Pancreas (tissue), 10 donors: ENCODE data around the gene PLOD2. TPM values are rescaled to one million over a fixed set of nuclear protein-coding genes. Genes with fewer than 3 reads are reported as not detected.

Source experiments
- ATAC-seq, 4 donors: fragments of 200-7000 bp; cut with Tn5 transposase; one replicate each; pipeline versions ENCODE4 v1.8.0 to v1.9.1; 2020; ENCODE audit warnings: mild to moderate bottlenecking in 4 of 4, moderate library complexity in 4 of 4
- DNase-seq, 6 donors: peaks; one replicate each; pipeline ENCODE4 v3.0.0-alpha.2; 2020
- FAIRE-seq: peaks from 2 replicates; lab custom pipeline; 2012; peaks lifted over from hg19 to GRCh38; lab: Jason Lieb, UNC
- H3K27ac ChIP-seq, 4 donors: fragments of 200-600 bp; sonication (generic); 1 replicate in 3 of 4; 2 replicates in 1 of 4; pipeline versions ENCODE4 v1.5.0 to v1.8.0; 2020
- H3K27me3 ChIP-seq, 4 donors: fragments of 200-600 bp; one replicate each; pipeline ENCODE4 v1.8.0; 2021
- H3K36me3 ChIP-seq, 3 donors: fragments of 200-600 bp; sonication (generic) in 1 of 3; one replicate each; pipeline versions ENCODE4 v1.5.0 to v1.8.0; 2020 to 2021
- H3K4me1 ChIP-seq, 3 donors: fragments of 200-600 bp; one replicate each; pipeline ENCODE4 v1.8.0; 2021
- H3K4me3 ChIP-seq, 4 donors: fragments of 200-600 bp; sonication (generic) in 2 of 4; one replicate each; pipeline versions ENCODE4 v1.5.0 to v1.8.0; 2020 to 2021
- H3K9me3 ChIP-seq, 4 donors: fragments of 200-600 bp; one replicate each; pipeline ENCODE4 v1.8.0; 2021
- WGBS, 2 donors: extraction: QIAGEN DNeasy Blood & Tissue Kit; methylation state at CpG; one replicate each; pipeline ENCODE4 v1.1.7; 2013; 5-methylcytosine and 5-hydroxymethylcytosine counted together
- intact Hi-C, 3 donors: fragments of 100-400 bp; cut with DNase I; formaldehyde crosslinking; loops; one replicate each; pipeline versions ENCODE4 v1.11.1 to v1.14.2; 2022
- polyA plus RNA-seq, 2 donors: library from polyadenylated mRNA; stranded (reverse); fragments of 200-250 nt; gene quantifications; one replicate each; pipeline ENCODE4 v1.2.3, GENCODE V29; 2013
- total RNA-seq, 6 donors: library from RNA; stranded (reverse); fragmentation: NEBNext Ultra II Directional in 4 of 6; extraction: Animal tissue kit (Norgen Biotek cat#: 25700) in 4 of 6; gene quantifications; one replicate each; pipeline versions ENCODE4 v1.2.1 to v1.2.4, GENCODE V29; 2021 to 2023
- TF ChIP-seq, protein P1 (sequence below), 4 donors: fragments of 200-600 bp; sonication (generic) in 3 of 4; IDR thresholded peaks; one replicate each; pipeline versions ENCODE4 v1.5.0 to v1.8.0; 2021; ENCODE audit warnings: antibody characterized with exemption in 4 of 4
- donor health status: healthy with polysubstance abuse.
- donor health status: DM: no; HTN: no; CAD: no; lungs with moderate emphysema.
- donor health status: DM: no; HTN: no; CAD: no.
- donor health status: control.
- donor health status: control.
- donor health status: Bipolar disorder and iron deficiency.
- donor health status: DM: yes; HTN: yes; CAD: no.
- donor health status: DM: no; HTN: no; CAD: no.
- donor health status: DM: no; HTN: no; CAD: no.
- donor health status: DM: yes; HTN: yes; CAD: no.

Gene PLOD2
- total and polyA plus RNA-seq, 8 donors, result 12.7 to 44.7 (median 18.8) TPM

DNA sequence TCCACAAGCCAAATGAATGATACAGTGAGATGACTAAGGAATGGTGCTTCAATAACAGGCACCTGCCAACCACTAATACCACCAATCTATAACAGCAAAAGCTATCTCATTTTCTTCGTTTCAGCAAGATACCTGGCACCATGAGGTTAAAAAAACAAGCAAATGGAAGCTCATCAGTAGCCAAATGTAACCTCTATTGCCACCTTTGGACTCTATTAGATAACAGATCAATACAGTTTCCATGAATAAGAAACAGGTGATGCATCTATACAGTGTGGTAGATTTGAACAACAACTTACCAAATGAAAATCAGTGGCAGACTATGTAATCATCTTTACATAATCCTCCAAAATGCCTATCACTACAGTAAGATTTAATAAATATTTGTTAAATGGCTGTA lies 32.8 kb downstream of the PLOD2 start:
- Histone ChIP-seq H3K27me3 (no peaks in the 10 kb centered on the region), H3K4me3 (no peak overlapping the region), H3K9me3 (no peaks in the 10 kb centered on the region), H3K27ac (no peak overlapping the region), H3K36me3 (no peaks in the 10 kb centered on the region), H3K4me1 (peaks cover 5 to 20% (median 17%) of the 10 kb centered on the region in 3 donors)
- TF ChIP-seq, protein P1, sequence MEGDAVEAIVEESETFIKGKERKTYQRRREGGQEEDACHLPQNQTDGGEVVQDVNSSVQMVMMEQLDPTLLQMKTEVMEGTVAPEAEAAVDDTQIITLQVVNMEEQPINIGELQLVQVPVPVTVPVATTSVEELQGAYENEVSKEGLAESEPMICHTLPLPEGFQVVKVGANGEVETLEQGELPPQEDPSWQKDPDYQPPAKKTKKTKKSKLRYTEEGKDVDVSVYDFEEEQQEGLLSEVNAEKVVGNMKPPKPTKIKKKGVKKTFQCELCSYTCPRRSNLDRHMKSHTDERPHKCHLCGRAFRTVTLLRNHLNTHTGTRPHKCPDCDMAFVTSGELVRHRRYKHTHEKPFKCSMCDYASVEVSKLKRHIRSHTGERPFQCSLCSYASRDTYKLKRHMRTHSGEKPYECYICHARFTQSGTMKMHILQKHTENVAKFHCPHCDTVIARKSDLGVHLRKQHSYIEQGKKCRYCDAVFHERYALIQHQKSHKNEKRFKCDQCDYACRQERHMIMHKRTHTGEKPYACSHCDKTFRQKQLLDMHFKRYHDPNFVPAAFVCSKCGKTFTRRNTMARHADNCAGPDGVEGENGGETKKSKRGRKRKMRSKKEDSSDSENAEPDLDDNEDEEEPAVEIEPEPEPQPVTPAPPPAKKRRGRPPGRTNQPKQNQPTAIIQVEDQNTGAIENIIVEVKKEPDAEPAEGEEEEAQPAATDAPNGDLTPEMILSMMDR (IDR thresholded peaks at IDR 0.05), result no peak
- FAIRE-seq (no peak), ATAC-seq (no peak), DNase-seq (no peak)
- 26 to 43% methylated on average over 1 of the region's 1 CpG for WGBS, 2 donors
- intact Hi-C loops, result no loop called here

DNA sequence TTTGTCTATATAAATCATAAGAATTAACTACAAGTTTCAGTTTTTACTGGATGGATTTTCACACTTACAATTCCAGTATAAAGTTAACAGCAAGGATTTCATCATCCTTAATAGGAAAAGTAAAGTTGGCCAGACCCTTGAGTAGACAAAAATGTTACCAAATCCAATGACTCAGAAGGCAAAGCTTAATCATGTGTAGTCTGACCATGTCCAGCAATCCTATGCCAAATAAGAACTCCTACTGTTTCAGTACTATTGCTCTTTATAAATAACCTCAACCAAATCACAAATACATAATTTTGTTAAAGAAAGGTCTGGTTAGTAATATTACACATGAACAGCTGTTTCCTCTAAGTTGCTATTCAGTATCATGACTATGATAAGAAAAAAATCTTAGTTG lies 35.0 kb downstream of the PLOD2 start:
- H3K9me3 ChIP-seq, result no peaks in the 10 kb centered on the region
- DNase-seq, result peak in 1 of 6 donors; percentile 10
- no peaks in the 10 kb centered on the region for H3K36me3 ChIP-seq
- TF ChIP-seq, protein P1 (IDR thresholded peaks at IDR 0.05), result no peak
- no peaks in the 10 kb centered on the region for H3K27me3 ChIP-seq
- H3K4me1 ChIP-seq, result peaks cover 5 to 20% (median 17%) of the 10 kb centered on the region in 3 donors
- intact Hi-C loops, result no loop called here
- FAIRE-seq, result no peak
- H3K27ac ChIP-seq, result peak overlapping the region in 1 of 4 donors; percentile 5
- peak; percentile 85 to 89 (median 88) for ATAC-seq
- no peak overlapping the region for H3K4me3 ChIP-seq

DNA sequence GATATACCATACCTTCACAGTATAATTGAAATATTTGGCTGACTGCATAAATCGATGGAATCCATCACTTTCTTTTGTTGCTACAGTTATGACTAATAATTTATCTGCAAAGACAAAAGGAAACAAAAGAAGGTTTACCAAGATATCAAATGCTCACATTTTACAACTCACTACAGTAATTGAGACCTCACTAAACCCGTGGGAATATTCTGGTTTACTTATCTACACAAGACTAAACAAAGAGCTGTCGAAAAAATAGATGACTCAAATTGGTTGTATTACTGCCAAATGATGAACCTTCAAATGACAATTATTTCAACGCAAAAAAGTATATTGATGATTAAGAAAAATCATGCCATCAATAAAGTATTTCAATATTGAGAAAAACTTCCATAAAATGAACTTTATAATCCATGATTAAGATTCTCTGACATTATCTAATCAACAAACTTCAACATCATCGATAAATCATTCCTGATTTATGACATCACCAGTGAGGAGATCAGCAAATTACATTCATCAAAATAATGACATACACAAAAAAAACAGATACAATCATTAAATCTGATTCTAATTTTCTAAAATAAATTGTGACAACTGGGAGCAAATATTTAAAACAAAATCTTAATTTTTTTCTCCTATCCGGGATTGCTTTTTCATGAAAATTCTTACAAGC lies 36.7 kb downstream of the PLOD2 start:
- 44 to 48% methylated on average over 6 of the region's 6 CpGs for WGBS, 2 donors
- FAIRE-seq, result no peak

DNA sequence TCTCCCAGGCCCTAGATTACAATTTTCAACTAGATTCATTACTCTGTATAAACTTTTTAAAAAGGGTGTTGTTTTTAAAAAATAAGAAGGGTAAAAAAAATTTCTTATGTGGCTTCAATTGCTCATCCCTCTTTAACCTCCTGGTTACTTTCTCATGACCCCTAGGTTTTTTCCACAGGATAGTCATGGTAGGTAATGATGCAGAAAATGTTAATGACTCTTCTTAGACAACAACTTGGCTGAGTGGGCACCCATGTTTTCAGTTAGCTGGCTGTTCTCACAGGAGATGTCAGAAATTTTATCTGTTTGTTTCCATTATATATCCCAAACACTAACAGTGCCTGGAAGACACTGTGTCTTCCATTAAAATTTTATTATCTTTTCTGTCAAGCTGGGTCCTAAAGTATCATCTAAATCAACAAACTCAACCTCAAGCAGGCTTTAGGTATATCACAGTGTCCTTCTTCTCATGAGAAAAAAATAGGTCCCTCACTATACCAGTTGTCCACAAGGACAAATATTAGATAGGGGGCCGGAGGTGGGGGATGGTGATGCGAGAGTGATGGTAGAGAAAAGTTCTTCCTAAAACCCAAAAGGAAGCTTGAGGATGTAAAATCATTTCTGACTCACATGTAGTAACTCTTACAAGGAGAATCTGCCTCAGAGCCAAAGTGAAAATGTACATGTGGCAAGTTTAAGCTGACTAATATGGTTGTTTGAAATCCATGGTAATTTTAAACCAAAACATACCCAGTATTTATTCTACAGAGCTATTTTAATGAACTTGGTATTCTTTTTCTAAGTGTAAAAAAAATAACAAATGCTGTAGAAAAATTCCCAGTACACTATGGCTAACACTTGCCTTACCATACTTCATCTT lies 43.3 kb downstream of the PLOD2 start:
- no peak overlapping the region for H3K27ac ChIP-seq
- H3K36me3 ChIP-seq, result no peaks in the 10 kb centered on the region
- no peak for DNase-seq
- no peak overlapping the region for H3K4me3 ChIP-seq
- no peak for FAIRE-seq
- ATAC-seq, result peak in 1 of 4 donors; percentile 44
- no peaks in the 10 kb centered on the region for H3K4me1 ChIP-seq
- 93 to 95% methylated on average over 2 of the region's 2 CpGs for WGBS, 2 donors
- no peaks in the 10 kb centered on the region for H3K9me3 ChIP-seq
- H3K27me3 ChIP-seq, result no peaks in the 10 kb centered on the region
- TF ChIP-seq, protein P1 (IDR thresholded peaks at IDR 0.05), result no peak
- intact Hi-C loops, result no loop called here

More for the DNA sequence above, 36.7 kb downstream of the PLOD2 start:
- H3K9me3 ChIP-seq, result no peaks in the 10 kb centered on the region
- no peak overlapping the region for H3K27ac ChIP-seq
- intact Hi-C loops, result no loop called here
- peaks cover 5 to 20% (median 17%) of the 10 kb centered on the region in 3 donors for H3K4me1 ChIP-seq
- no peak for DNase-seq
- no peak for ATAC-seq
- H3K27me3 ChIP-seq, result no peaks in the 10 kb centered on the region
- H3K4me3 ChIP-seq, result no peak overlapping the region
- TF ChIP-seq, protein P1 (IDR thresholded peaks at IDR 0.05), result no peak
- no peaks in the 10 kb centered on the region for H3K36me3 ChIP-seq
